Measurements from ENCODE around the gene SUPT7L.

Gene SUPT7L

DNA sequence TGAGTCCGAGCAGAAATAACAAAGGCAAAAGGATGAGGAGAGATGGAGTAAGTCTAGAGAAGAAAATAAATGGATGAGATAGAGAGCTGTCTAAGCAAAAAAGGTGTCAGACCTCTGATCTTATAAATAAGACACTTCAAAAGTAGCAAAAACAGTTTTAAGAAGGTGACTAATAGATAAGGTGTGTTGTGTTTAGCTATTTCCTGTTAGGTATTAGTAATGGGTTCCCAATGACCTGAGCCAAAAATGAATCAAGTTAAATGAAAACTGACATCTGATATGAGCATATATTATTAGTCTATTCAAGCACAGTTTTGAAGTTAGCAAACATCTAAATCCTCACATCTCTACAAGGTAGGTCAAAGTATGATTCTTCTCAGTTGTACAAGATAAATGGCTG lies 10.6 kb downstream of the SUPT7L start:
- H3K4me3 ChIP-seq (ENCODE audit: low read depth, low read length) = no peak overlapping the region
- H3K27ac ChIP-seq (ENCODE audit: extremely low read depth, low read depth, low read length) = no peak overlapping the region
- H3K36me3 ChIP-seq (ENCODE audit: control insufficient read depth in 2 of 2, insufficient read depth in 1 of 2, low read length in 2 of 2) = peaks cover 81 to 96% of the 10 kb centered on the region in 2 experiments
- TF ChIP-seq ZNF76 (tag by site-specific recombination; IDR thresholded peaks at IDR 0.05; ENCODE audit: borderline replicate concordance, low read depth) = no peak
- TF ChIP-seq ZNF324 (tag by site-specific recombination; IDR thresholded peaks at IDR 0.05) = no peak
- TF ChIP-seq SALL2 (tag by site-specific recombination; IDR thresholded peaks at IDR 0.05; ENCODE audit: borderline replicate concordance) = no peak
- TF ChIP-seq ZNF558 (tag by site-specific recombination; IDR thresholded peaks at IDR 0.05) = no peak
- TF ChIP-seq YY1 (tag by site-specific recombination; IDR thresholded peaks at IDR 0.05) = no peak
- TF ChIP-seq, protein P1, sequence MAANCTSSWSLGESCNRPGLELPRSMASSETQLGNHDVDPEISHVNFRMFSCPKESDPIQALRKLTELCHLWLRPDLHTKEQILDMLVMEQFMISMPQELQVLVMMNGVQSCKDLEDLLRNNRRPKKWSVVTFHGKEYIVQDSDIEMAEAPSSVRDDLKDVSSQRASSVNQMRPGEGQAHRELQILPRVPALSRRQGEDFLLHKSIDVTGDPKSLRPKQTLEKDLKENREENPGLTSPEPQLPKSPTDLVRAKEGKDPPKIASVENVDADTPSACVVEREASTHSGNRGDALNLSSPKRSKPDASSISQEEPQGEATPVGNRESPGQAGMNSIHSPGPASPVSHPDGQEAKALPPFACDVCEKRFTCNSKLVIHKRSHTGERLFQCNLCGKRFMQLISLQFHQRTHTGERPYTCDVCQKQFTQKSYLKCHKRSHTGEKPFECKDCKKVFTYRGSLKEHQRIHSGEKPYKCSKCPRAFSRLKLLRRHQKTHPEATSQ (tag by site-specific recombination; IDR thresholded peaks at IDR 0.05) = no peak
- no peak for TF ChIP-seq MEIS1 (CRISPR knock-in tag; IDR thresholded peaks at IDR 0.05; ENCODE audit: borderline replicate concordance)
- TF ChIP-seq, protein P2, sequence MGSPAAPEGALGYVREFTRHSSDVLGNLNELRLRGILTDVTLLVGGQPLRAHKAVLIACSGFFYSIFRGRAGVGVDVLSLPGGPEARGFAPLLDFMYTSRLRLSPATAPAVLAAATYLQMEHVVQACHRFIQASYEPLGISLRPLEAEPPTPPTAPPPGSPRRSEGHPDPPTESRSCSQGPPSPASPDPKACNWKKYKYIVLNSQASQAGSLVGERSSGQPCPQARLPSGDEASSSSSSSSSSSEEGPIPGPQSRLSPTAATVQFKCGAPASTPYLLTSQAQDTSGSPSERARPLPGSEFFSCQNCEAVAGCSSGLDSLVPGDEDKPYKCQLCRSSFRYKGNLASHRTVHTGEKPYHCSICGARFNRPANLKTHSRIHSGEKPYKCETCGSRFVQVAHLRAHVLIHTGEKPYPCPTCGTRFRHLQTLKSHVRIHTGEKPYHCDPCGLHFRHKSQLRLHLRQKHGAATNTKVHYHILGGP (tag by site-specific recombination; IDR thresholded peaks at IDR 0.05) = no peak
- no peak for TF ChIP-seq ZNF677 (tag by site-specific recombination; IDR thresholded peaks at IDR 0.05)
- TF ChIP-seq, protein P3, sequence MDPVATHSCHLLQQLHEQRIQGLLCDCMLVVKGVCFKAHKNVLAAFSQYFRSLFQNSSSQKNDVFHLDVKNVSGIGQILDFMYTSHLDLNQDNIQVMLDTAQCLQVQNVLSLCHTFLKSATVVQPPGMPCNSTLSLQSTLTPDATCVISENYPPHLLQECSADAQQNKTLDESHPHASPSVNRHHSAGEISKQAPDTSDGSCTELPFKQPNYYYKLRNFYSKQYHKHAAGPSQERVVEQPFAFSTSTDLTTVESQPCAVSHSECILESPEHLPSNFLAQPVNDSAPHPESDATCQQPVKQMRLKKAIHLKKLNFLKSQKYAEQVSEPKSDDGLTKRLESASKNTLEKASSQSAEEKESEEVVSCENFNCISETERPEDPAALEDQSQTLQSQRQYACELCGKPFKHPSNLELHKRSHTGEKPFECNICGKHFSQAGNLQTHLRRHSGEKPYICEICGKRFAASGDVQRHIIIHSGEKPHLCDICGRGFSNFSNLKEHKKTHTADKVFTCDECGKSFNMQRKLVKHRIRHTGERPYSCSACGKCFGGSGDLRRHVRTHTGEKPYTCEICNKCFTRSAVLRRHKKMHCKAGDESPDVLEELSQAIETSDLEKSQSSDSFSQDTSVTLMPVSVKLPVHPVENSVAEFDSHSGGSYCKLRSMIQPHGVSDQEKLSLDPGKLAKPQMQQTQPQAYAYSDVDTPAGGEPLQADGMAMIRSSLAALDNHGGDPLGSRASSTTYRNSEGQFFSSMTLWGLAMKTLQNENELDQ (tag by site-specific recombination; IDR thresholded peaks at IDR 0.05; ENCODE audit: low read depth) = no peak
- TF ChIP-seq, protein P4, sequence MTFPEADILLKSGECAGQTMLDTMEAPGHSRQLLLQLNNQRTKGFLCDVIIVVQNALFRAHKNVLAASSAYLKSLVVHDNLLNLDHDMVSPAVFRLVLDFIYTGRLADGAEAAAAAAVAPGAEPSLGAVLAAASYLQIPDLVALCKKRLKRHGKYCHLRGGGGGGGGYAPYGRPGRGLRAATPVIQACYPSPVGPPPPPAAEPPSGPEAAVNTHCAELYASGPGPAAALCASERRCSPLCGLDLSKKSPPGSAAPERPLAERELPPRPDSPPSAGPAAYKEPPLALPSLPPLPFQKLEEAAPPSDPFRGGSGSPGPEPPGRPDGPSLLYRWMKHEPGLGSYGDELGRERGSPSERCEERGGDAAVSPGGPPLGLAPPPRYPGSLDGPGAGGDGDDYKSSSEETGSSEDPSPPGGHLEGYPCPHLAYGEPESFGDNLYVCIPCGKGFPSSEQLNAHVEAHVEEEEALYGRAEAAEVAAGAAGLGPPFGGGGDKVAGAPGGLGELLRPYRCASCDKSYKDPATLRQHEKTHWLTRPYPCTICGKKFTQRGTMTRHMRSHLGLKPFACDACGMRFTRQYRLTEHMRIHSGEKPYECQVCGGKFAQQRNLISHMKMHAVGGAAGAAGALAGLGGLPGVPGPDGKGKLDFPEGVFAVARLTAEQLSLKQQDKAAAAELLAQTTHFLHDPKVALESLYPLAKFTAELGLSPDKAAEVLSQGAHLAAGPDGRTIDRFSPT (tag by site-specific recombination; IDR thresholded peaks at IDR 0.05) = no peak
- TF ChIP-seq ZNF274 (IDR thresholded peaks at IDR 0.05; ENCODE audit: low read length) = no peak
- no peak for TF ChIP-seq ZNF274 (tag by site-specific recombination; IDR thresholded peaks at IDR 0.05; ENCODE audit: borderline replicate concordance)
- TF ChIP-seq KLF9 (tag by site-specific recombination; IDR thresholded peaks at IDR 0.05; ENCODE audit: low read depth) = no peak
- H3K9me3 ChIP-seq (ENCODE audit: control insufficient read depth, insufficient read depth, low read depth, low read length) = no peaks in the 10 kb centered on the region
- ChIA-PET POLR2A (no interaction called here), CTCF (no interaction called here)
- no peaks in the 10 kb centered on the region for H3K4me1 ChIP-seq (ENCODE audit: control insufficient read depth, insufficient read depth, low read length)

DNA sequence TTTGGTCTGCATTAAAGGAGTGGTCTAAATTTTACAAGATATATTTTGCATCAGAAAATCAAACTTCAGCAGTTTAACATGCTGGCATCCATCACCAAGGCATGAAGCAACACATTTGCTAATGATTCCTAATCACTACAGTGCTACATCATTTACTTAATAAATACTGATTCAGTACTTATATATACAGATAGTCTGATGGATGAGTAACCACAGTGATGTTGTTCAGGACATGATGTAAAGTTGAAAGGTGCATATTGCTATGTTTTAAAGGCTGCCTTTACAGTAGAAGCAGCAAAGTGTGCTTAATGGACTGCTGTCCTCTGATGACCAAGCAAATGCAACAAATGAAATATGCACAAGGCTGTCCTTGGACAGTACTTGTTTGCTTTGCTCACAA lies 11.1 kb downstream of the SUPT7L start:
- no peak overlapping the region for H3K4me3 ChIP-seq (ENCODE audit: low read depth, low read length)
- no peaks in the 10 kb centered on the region for H3K4me1 ChIP-seq (ENCODE audit: control insufficient read depth, insufficient read depth, low read length)
- no peaks in the 10 kb centered on the region for H3K9me3 ChIP-seq (ENCODE audit: control insufficient read depth, insufficient read depth, low read depth, low read length)
- TF ChIP-seq FEZF1 (tag by site-specific recombination; IDR thresholded peaks at IDR 0.05) (no peak), ZNF292 (tag by site-specific recombination; IDR thresholded peaks at IDR 0.05; ENCODE audit: borderline replicate concordance, low read depth) (no peak), ZNF549 (tag by site-specific recombination; IDR thresholded peaks at IDR 0.05) (no peak), GLI2 (tag by site-specific recombination; IDR thresholded peaks at IDR 0.05; ENCODE audit: borderline replicate concordance, low read depth) (no peak)
- TF ChIP-seq, protein P5, sequence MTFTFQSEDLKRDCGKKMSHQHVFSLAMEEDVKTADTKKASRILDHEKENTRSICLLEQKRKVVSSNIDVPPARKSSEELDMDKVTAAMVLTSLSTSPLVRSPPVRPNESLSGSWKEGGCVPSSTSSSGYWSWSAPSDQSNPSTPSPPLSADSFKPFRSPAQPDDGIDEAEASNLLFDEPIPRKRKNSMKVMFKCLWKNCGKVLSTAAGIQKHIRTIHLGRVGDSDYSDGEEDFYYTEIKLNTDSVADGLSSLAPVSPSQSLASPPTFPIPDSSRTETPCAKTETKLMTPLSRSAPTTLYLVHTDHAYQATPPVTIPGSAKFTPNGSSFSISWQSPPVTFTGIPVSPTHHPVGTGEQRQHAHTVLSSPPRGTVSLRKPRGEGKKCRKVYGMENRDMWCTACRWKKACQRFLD (tag by site-specific recombination; IDR thresholded peaks at IDR 0.05) = no peak
- TF ChIP-seq, protein P6, sequence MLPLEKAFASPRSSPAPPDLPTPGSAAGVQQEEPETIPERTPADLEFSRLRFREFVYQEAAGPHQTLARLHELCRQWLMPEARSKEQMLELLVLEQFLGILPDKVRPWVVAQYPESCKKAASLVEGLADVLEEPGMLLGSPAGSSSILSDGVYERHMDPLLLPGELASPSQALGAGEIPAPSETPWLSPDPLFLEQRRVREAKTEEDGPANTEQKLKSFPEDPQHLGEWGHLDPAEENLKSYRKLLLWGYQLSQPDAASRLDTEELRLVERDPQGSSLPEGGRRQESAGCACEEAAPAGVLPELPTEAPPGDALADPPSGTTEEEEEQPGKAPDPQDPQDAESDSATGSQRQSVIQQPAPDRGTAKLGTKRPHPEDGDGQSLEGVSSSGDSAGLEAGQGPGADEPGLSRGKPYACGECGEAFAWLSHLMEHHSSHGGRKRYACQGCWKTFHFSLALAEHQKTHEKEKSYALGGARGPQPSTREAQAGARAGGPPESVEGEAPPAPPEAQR (tag by site-specific recombination; IDR thresholded peaks at IDR 0.05) = no peak
- ChIA-PET CTCF (interaction anchor here (1.1 kb wide), 1 partner anchor 22 kb away, joined by 3 read pairs; no protein-coding TSS in a partner anchor), POLR2A (no interaction called here)
- H3K36me3 ChIP-seq (ENCODE audit: control insufficient read depth in 2 of 2, insufficient read depth in 1 of 2, low read length in 2 of 2) = peaks cover 83 to 96% of the 10 kb centered on the region in 2 experiments
- H3K27ac ChIP-seq (ENCODE audit: extremely low read depth, low read depth, low read length) = no peak overlapping the region

Data from HEK293 (cell line).